Measurements from ENCODE around the gene TMED3. TPM values are rescaled to one million over a fixed set of nuclear protein-coding genes. Genes with fewer than 3 reads are reported as not detected.

Gene TMED3
- total and polyA plus RNA-seq, 2 donors (not counting 1 experiment from before 2014, with no cell fraction given): 20.7 to 32.5 TPM

DNA sequence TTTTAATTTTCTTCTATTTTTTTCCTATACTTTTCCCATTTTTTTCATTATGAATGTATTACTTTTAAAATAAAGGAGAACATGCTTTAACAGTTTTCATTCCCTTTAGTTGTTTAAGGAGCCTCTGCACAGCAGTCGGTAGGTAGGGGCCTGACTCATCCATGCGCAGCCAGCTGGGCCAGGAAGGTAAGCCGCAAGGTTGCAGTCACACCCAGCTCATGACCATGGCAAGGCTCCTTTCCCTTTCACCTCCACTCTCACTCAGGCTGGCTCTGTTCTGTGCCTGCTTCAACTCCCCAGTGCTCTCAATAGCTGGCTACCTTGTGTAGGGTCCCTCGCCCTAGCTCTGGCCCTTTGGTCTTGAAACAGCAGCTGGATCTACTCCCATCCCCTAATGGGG, 45.7 kb upstream of the TMED3 start:
- Histone ChIP-seq H3K27me3 (replicated peaks in 1 of 4; ENCODE audit: control extremely low read depth in 1 of 4, control insufficient read depth in 3 of 4, insufficient read depth in 4 of 4, low read length in 3 of 4) (peaks cover 0 to 7% (median 4%) of the 10 kb centered on the region in 4 experiments), H3K4me2 (replicated peaks; ENCODE audit: low read depth, low read length, poor library complexity, severe bottlenecking) (no peak overlapping the region), H3K4me3 (ENCODE audit: control extremely low read depth in 1 of 5, extremely low read depth in 1 of 5, insufficient read depth in 1 of 5, low read depth in 2 of 5, low read length in 4 of 5) (no peak overlapping the region), H3K27ac (ENCODE audit: low read length in 2 of 2) (no peak overlapping the region), H3K36me3 (replicated peaks in 1 of 2; ENCODE audit: control extremely low read depth in 1 of 2, control insufficient read depth in 1 of 2, extremely low read depth in 1 of 2, insufficient read depth in 2 of 2, low read length in 1 of 2) (no peaks in the 10 kb centered on the region), H3K9me3 (ENCODE audit: control extremely low read depth in 1 of 3, control insufficient read depth in 2 of 3, insufficient read depth in 1 of 3, low read length in 2 of 3) (no peaks in the 10 kb centered on the region), H2AFZ (ENCODE audit: insufficient read depth, low read depth, low read length, poor library complexity, severe bottlenecking) (no peak overlapping the region), H4K20me1 (ENCODE audit: control insufficient read depth, insufficient read depth, low read length, poor library complexity, severe bottlenecking) (no peaks in the 10 kb centered on the region), H3K4me1 (ENCODE audit: control insufficient read depth in 2 of 2, insufficient read depth in 2 of 2, low read length in 2 of 2) (no peaks in the 10 kb centered on the region), H3K9ac (ENCODE audit: low read length) (no peak overlapping the region), H3K79me2 (ENCODE audit: control insufficient read depth, insufficient read depth, low read length) (no peaks in the 10 kb centered on the region)
- WGBS (ENCODE audit: insufficient coverage): 100% methylated on average over 2 of the region's 4 CpGs
- Mint-ChIP-seq H3K4me3 (no peak overlapping the region), H3K27me3 (peaks cover 35% of the 10 kb centered on the region), H3K27ac (no peak overlapping the region), H3K9me3 (ENCODE audit: insufficient read depth) (no peaks in the 10 kb centered on the region), H3K4me1 (no peaks in the 10 kb centered on the region)
- ChIA-PET POLR2A (no interaction called here), CTCF (no interaction called here)
- no peak for DNase-seq
- no peak for ATAC-seq (ENCODE audit: low read depth)
- intact Hi-C loops (cut with micrococcal nuclease): no loop called here
- TF ChIP-seq EZH2 (IDR thresholded peaks at IDR 0.05; ENCODE audit: borderline replicate concordance, insufficient read depth, low read depth, low read length, poor library complexity, severe bottlenecking): no peak
- TF ChIP-seq, protein P1, sequence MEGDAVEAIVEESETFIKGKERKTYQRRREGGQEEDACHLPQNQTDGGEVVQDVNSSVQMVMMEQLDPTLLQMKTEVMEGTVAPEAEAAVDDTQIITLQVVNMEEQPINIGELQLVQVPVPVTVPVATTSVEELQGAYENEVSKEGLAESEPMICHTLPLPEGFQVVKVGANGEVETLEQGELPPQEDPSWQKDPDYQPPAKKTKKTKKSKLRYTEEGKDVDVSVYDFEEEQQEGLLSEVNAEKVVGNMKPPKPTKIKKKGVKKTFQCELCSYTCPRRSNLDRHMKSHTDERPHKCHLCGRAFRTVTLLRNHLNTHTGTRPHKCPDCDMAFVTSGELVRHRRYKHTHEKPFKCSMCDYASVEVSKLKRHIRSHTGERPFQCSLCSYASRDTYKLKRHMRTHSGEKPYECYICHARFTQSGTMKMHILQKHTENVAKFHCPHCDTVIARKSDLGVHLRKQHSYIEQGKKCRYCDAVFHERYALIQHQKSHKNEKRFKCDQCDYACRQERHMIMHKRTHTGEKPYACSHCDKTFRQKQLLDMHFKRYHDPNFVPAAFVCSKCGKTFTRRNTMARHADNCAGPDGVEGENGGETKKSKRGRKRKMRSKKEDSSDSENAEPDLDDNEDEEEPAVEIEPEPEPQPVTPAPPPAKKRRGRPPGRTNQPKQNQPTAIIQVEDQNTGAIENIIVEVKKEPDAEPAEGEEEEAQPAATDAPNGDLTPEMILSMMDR (IDR thresholded peaks at IDR 0.05): no peak

DNA sequence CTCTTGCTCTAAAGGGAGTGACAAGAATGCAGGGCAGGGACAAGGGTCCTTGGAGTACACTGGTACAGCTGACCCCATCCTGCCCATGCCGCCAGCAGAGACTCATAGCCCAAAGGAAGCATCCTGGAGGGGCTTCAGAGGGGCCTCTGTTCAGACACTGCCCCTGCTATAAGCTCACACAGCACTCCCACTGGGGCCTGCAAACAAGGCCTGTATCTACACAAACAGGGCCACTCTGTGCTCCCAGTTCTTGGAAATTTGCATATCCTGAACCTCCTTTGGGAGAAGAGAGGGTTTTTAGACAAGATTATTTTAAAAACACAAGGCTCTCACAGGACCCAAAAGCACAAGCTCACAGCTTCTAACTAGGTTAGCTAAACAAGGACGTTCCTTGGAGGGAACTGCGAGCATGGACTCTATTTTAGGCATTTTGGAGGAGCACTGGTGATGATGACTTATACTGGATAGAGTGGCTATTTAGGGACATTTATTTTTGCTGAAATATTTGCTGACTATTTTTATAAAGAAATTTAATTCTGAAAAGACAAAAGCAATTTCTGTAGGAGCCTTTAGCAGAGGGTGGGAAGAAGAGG, 44.8 kb upstream of the TMED3 start:
- H3K9ac ChIP-seq (ENCODE audit: low read length): no peak overlapping the region
- no peaks in the 10 kb centered on the region for H3K79me2 ChIP-seq (ENCODE audit: control insufficient read depth, insufficient read depth, low read length)
- H3K9me3 ChIP-seq (ENCODE audit: control extremely low read depth in 1 of 3, control insufficient read depth in 2 of 3, insufficient read depth in 1 of 3, low read length in 2 of 3): no peaks in the 10 kb centered on the region
- H3K27ac ChIP-seq (ENCODE audit: low read length in 2 of 2): no peak overlapping the region
- no peaks in the 10 kb centered on the region for H3K4me1 Mint-ChIP-seq
- TF ChIP-seq, protein P1 (IDR thresholded peaks at IDR 0.05): no peak
- TF ChIP-seq EZH2 (IDR thresholded peaks at IDR 0.05; ENCODE audit: borderline replicate concordance, insufficient read depth, low read depth, low read length, poor library complexity, severe bottlenecking): no peak
- 80% methylated on average over 1 of the region's 3 CpGs for WGBS (ENCODE audit: insufficient coverage)
- no peaks in the 10 kb centered on the region for H3K4me1 ChIP-seq (ENCODE audit: control insufficient read depth in 2 of 2, insufficient read depth in 2 of 2, low read length in 2 of 2)
- H3K4me3 ChIP-seq (ENCODE audit: control extremely low read depth in 1 of 5, extremely low read depth in 1 of 5, insufficient read depth in 1 of 5, low read depth in 2 of 5, low read length in 4 of 5): no peak overlapping the region
- CTCF ChIA-PET: no interaction called here
- no peak overlapping the region for H2AFZ ChIP-seq (ENCODE audit: insufficient read depth, low read depth, low read length, poor library complexity, severe bottlenecking)
- H3K4me2 ChIP-seq (replicated peaks; ENCODE audit: low read depth, low read length, poor library complexity, severe bottlenecking): no peak overlapping the region
- POLR2A ChIA-PET: no interaction called here
- no peaks in the 10 kb centered on the region for H3K9me3 Mint-ChIP-seq (ENCODE audit: insufficient read depth)
- H3K27ac Mint-ChIP-seq: no peak overlapping the region
- DNase-seq (no peak), ATAC-seq (ENCODE audit: low read depth) (no peak)
- peaks cover 0 to 7% (median 4%) of the 10 kb centered on the region in 4 experiments for H3K27me3 ChIP-seq (replicated peaks in 1 of 4; ENCODE audit: control extremely low read depth in 1 of 4, control insufficient read depth in 3 of 4, insufficient read depth in 4 of 4, low read length in 3 of 4)
- H4K20me1 ChIP-seq (ENCODE audit: control insufficient read depth, insufficient read depth, low read length, poor library complexity, severe bottlenecking): no peaks in the 10 kb centered on the region
- no peaks in the 10 kb centered on the region for H3K36me3 ChIP-seq (replicated peaks in 1 of 2; ENCODE audit: control extremely low read depth in 1 of 2, control insufficient read depth in 1 of 2, extremely low read depth in 1 of 2, insufficient read depth in 2 of 2, low read length in 1 of 2)
- no peak overlapping the region for H3K4me3 Mint-ChIP-seq
- intact Hi-C loops (cut with micrococcal nuclease): no loop called here
- peaks cover 28% of the 10 kb centered on the region for H3K27me3 Mint-ChIP-seq

Measured in B cell (primary cell).